H7 (cell line): ENCODE measurements around the gene CACNB2. TPM values are rescaled to one million over a fixed set of nuclear protein-coding genes. Genes with fewer than 3 reads are reported as not detected.
"Not testable (repeated sequence)": the region's sequence is repeated elsewhere in the genome, so short reads cannot be mapped to it uniquely, and the experiment has no call there.

ENCODE experiments used
- DNase-seq: peaks from one replicate; pipeline ENCODE4 v3.0.0; 2012
- H3K27me3 ChIP-seq: 2 replicates; pipeline ENCODE4 v1.6.0; 2011; ENCODE audit warnings: mild to moderate bottlenecking, low read length; ENCODE audit not compliant: control insufficient read depth, insufficient read depth
- H3K36me3 ChIP-seq: replicated peaks from 2 replicates; pipeline ENCODE4 v1.5.1; 2011; ENCODE audit warnings: low read length; ENCODE audit not compliant: control insufficient read depth, insufficient read depth
- H3K4me3 ChIP-seq: 2 replicates; pipeline ENCODE4 v1.5.1; 2011; ENCODE audit warnings: low read depth, mild to moderate bottlenecking, control low read depth, low read length, moderate library complexity; ENCODE audit not compliant: insufficient read depth
- total RNA-seq: library from RNA; depleted of rRNA; stranded (reverse); fragments of >200 nt; shearing (Covaris generic); gene quantifications from 2 replicates; pipeline ENCODE4 v1.2.3, GENCODE V29; 2014; rRNA removed

Gene CACNB2
- total RNA-seq, 1 experiment from 2014 or later = 1.0 TPM

DNA sequence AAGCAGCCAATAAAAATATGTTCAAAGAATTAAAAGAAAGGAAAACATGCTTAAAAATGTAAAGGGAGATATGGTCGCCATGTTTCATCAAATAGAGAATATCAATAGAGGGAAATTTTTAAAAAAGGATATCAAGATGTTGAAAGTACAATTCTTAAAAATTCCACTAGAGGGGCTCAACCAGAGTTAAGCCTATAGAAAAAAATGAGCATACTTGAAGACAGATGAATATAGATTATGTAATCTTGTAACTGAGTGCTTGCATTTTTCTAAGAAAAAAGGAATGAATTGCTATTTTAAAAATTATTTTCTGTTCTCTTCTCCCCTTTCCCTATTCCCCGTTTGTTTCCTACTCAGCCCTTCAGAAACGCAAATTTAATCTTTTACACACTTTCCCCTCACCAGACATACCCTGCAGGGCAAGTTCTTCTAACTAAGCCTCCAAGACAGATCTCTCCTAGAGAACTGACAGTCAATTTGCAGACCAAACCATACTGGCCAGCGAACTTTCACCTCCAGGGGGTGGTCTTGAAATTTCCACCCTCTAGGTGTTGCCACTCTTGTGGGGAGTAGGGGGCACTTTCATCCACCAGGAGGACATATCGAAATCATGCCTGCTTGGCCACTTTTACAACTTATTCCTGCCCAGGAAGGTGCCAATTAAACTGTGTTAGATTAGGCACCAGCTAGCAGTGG lies 443.5 kb downstream of the CACNB2 start:
- Histone ChIP-seq H3K4me3 (no peak overlapping the region), H3K36me3 (peaks cover 1% of the 10 kb centered on the region; the same call in 1 of the 2 replicates), H3K27me3 (no peaks in the 10 kb centered on the region)
- DNase-seq = no peak

DNA sequence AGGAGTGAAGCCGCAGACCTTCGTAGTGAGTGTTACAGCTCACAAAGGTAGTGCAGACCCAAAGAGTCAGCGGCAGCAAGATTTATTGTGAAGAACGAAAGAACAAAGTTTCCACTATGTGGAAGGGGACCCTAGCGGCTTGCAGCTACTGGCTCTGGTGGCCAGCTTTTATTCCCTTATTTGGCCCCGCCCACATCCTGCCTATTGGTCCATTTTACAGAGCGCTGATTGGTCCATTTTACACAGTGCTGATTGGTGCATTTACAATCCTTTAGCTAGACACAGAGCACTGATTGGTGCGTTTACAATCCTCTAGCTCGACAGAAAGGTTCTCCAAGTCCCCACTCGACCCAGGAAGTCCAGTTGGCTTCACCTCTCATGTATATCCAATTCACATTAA lies 446.4 kb downstream of the CACNB2 start:
- not testable (repeated sequence) for H3K27me3 ChIP-seq, H3K36me3 ChIP-seq, DNase-seq, H3K4me3 ChIP-seq

DNA sequence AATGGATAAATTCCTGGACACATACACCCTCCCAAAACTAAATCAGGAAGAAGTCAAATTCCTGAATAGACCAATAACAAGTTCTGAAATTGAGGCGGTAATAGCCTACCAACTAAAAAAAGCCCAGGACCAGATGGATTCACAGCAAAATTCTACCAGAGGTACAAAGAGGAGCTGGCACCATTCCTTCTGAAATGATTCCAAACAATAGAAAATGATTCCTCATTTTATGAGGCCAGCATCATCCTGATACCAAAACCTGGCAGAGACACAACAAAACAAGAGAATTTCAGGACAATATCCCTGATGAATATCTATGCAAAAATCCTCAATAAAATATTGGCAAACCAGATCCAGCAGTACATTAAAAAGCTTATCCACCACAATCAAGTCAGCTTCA lies 450.9 kb downstream of the CACNB2 start:
- H3K4me3 ChIP-seq, DNase-seq, H3K36me3 ChIP-seq, H3K27me3 ChIP-seq: not testable (repeated sequence)

Other genes with a start within 250 kb of the CACNB2 start
- gene SLC39A12, start 188.5 kb upstream of the CACNB2 start, total RNA-seq = 0.03 TPM in 1 of 2 replicates, not detected in the other